GM19023 (cell line): Measurements from ENCODE around the gene FASTKD2.

Experiments
- ATAC-seq: cut with Tn5 transposase; IDR thresholded peaks from one replicate; pipeline ENCODE4 v1.9.1; 2021; ENCODE audit warnings: mild to moderate bottlenecking, moderate library complexity; ENCODE audit not compliant: unreplicated experiment

Gene FASTKD2

GRCh38 chr2:206765242-206766056, at the start of gene FASTKD2, which contains the start of gene MDH1B:
TSS of gene FASTKD2 (plus strand) at chr2:206765606. CDS start at chr2:206766694, 1,088 bp downstream.
TSS of gene MDH1B (minus strand) at chr2:206765328. CDS start at chr2:206765271, 57 bp downstream.
- peak; percentile 96 for ATAC-seq

- ATAC-seq: no peak
These were observed 48.8 kb upstream of the FASTKD2 start for GRCh38 chr2:206716623-206717022.

DNA sequence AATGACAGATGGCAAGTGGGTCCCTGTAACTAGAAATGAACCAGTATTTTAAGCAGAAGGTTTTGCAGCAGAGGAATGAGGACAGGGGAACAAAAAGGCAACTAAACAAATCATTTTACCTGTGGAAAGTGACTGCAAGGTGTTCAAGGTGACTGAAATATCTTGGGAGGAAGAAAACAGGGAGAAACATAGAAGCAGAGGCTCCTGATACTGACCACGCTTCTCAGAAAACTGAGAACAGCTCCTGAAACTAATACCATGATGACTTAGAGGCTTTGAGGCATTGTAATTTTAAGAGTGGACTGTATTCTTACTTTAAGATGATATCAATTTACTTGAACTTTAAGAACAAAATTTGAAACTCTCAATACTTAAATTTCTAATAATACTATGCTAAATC, 47.1 kb upstream of the FASTKD2 start, which contains the start of gene DYTN:
DYTN (minus strand) TSS at position 101 of the 400 bp plus-strand sequence. CDS start 117 bp downstream, outside the sequence.
- no peak for ATAC-seq

DNA sequence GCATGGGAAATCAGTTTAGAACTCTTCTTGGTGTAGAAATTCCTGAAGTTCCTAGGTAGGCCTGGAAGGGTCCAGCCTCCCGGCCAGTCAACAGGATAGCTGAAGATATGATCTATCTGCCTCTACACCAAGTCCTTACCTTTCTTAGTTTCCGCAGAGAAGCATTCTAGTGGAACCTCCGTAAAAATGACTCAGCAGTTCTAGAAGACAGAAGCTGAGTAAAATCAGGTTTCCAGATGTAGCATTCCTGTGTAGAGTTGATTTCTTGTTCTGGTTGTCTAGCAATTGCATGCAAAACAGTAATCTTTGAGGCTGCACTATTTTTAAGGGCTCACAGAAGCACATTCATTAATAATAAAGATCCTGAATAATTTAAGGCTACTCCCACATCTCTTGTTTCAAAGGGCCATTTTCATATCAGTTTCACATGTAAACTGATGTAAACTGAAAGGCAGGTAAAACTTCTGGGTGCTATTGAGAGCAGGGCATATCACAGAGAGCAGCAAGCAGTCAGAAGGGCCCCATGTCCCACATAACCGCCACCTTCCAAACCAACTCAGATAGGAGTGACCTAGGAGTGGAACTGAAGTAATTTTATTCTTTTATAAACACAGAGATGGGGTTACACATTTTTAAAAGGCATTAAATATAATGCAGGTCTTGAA, 44.0 kb upstream of the FASTKD2 start:
- ATAC-seq: peak; percentile 77

- ATAC-seq: no peak
These were observed 42.1 kb upstream of the FASTKD2 start for GRCh38 chr2:206723288-206723687.

DNA sequence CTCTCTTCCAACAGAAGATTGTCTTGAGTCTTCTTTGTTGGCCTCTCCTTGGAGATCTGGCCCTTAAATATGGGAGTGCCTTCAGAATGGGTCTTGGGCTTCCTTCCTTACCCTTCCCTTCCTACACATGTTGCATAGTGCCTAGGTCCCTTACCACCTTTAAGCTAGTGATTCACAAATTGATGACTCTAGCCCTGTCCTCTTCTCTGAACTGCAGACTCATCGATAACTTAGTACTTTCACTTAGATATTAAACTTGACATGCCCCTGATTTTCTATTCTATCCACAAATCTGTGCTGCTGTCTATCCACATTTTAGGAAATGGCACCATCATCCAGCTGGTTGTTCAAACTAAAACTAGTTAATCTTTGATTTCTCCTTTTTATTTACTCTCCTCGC, 38.1 kb upstream of the FASTKD2 start:
- no peak for ATAC-seq

DNA sequence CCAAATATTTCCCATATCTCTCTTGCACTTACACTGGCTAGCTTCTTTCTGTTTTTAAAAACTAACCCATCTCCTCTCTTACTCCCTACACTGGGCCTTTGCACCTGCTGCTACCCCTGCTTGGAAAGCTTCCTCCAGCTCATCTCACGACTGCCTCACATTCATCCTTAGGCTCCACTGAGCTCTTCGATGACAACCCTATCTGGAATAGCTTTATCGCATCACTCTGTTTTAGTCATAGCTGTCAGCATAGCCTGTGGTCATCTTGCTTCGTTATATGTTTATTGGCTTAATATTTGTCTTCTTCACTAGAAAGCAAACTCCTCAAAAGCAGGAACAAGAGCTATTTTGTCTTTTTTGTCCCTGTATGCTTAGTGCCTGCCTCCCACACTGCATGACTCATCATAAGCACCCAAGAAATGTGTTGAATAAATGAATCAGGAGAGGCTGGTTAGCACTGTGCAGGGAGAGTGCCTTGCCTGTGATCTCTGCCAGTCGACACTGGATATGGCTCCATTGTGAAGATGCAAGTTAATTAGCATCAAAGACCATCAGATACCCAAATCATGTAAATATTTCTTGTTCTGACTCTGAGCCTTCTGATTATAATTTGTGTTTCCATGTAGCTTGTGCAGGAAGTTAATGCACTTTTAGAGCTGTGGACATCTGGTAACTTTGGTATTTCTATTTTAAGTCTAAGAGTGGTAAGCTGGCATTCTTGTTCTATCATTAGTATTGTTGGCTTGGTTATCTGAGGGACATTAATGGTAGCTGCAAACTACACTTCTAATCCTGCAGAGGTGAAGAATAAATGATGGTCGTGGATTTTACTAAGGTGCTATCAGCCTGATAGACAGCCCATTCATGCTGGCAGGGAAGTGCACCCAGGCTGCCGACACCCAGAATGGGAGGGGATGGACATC, 36.9 kb upstream of the FASTKD2 start:
- ATAC-seq: no peak

- no peak for ATAC-seq
These were observed 32.1 kb upstream of the FASTKD2 start for GRCh38 chr2:206733341-206733740.

- ATAC-seq: no peak
These were observed 28.5 kb upstream of the FASTKD2 start for GRCh38 chr2:206736935-206737334.

GRCh38 chr2:206739271-206739670, 26.1 kb upstream of the FASTKD2 start:
- no peak for ATAC-seq

GRCh38 chr2:206740800-206741199, 24.6 kb upstream of the FASTKD2 start:
- no peak for ATAC-seq

DNA sequence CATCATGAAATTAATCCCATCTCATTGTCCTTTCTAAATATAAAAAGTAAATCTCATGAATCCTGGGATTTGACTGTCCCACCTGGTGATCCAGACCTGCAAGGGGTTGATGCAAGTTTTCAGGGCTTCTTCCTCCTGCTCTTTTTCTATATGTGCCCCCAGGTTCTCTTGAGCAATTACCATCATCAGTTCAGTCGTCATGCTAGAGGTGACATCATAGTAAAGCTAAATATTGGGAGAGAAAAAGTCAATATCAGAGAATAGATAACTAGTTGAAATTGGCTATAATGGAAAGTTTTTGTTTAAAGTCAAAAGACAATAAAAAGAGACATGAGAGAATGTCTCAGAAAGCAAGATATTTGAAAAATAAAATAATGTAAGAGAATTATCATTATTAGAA, 8.6 kb upstream of the FASTKD2 start:
- ATAC-seq: no peak

DNA sequence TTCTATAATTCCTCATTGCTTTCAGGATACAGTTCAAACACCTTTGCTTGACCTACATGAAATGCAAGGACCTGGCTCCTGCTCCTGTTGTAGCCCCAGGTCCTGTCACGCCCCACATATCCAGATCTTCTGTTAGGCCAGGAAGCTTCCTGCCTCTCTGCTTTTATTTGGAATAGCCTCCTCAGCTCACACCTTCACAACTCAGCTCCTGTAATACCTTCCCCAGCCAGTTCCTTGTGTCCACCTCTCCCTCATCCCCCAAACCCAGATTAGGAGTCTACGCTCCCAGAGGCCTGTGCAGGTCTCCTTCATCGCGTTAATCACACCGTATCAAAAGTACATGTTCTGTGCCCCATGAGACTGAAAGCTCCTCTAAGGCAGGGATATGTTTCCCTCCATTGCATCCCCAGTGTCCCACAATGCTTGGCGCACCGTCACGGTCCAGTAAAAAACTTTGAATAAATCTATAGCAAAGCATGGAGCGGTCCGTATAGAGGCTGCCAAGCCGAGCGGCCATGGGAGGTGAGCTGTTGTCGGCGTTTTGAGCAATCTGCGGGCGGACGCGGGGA, 649 bp upstream of the FASTKD2 start:
- ATAC-seq: no peak

- no peak for ATAC-seq
These were observed 888 bp downstream of the FASTKD2 start for GRCh38 chr2:206766057-206766930.

DNA sequence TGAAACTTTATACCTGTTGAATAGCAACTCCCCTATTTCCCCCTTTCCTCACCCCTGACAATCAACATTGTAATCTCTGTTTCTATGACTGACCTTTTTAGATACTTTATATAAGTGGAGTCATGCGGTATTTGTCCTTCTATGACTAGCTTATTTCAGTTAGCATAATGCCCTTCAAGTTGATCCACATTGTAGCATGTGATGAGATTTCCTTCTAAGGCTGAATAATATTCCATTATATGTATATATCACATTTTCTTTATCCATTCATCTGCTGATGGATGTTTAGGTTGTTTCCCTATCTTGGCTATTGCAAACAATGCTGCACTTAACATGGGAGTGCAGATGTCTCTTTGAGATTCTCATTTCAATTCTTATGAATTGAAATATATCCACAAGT, 9.5 kb downstream of the FASTKD2 start:
- ATAC-seq: no peak

GRCh38 chr2:206776432-206776831, 11.0 kb downstream of the FASTKD2 start:
- ATAC-seq: no peak

DNA sequence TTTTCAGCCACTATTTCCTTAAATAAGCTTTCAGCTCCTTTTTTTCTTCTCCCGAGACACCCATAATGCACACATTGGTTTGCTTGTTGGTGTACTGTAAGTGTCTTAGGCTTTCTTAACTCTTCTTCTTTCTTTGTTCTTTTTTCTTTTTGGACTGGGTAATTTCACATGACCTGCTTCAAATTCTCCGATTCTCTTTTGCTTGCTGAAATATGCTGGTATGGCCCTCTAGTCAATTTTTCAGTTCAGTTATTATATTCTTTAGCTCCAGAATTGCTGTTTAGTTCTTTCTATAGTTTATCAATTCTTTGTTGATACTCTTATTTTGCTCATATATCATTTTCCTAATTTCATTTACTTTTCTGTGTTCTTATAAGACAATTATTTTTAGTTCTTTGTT, 15.3 kb downstream of the FASTKD2 start:
- no peak for ATAC-seq

DNA sequence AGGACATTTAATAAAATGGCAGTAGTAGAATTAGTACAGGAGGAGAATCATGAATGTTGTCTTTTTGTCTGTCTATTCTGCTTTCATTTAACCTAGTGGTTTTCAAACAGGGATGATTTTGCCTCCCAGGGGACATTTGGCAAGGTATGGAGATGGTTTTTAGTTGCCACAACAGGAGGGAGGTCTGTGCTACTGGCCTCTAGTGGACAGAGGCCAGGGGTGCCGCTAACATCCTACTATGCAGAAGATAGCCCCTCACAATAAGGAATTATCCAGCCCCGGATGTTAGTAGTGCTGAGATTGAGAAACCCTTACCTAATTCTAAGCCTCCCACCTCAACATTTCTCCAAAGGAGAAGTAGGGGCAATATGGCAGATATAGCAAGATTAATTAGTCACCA, 18.3 kb downstream of the FASTKD2 start:
- no peak for ATAC-seq

GRCh38 chr2:206784559-206785353, 19.4 kb downstream of the FASTKD2 start:
- no peak for ATAC-seq
